Lung (tissue), 12 donors: ENCODE measurements around the gene BSN. TPM values are rescaled to one million over a fixed set of nuclear protein-coding genes. Genes with fewer than 3 reads are reported as not detected.

Source experiments
- ATAC-seq: fragments of 200-7000 bp; cut with Tn5 transposase; one replicate; pipeline ENCODE4 v1.9.1; 2020; ENCODE audit warnings: moderate number of reproducible peaks; ENCODE audit not compliant: insufficient read depth, low FRiP score
- DNase-seq, 3 donors: peaks; one replicate each; pipeline ENCODE4 v3.0.0-alpha.2; 2013 to 2017
- H3K27ac ChIP-seq, 2 donors: one replicate each; pipeline ENCODE4 v1.5.1; 2013; ENCODE audit warnings: mild to moderate bottlenecking in 2 of 2, moderate library complexity in 2 of 2, control low read depth in 1 of 2, inconsistent platforms in 1 of 2, low read depth in 1 of 2, low read length in 1 of 2
- H3K27me3 ChIP-seq, 3 donors: one replicate each; pipeline ENCODE4 v1.5.1; 2013; ENCODE audit warnings: low read length in 2 of 3; ENCODE audit not compliant: control insufficient read depth in 3 of 3, insufficient read depth in 3 of 3
- H3K36me3 ChIP-seq, 4 donors: one replicate each; pipeline ENCODE4 v1.5.1; 2013; ENCODE audit warnings: low read length in 4 of 4, mild to moderate bottlenecking in 1 of 4, moderate library complexity in 1 of 4; ENCODE audit not compliant: control insufficient read depth in 4 of 4, insufficient read depth in 4 of 4
- H3K4me1 ChIP-seq, 5 donors: one replicate each; pipeline ENCODE4 v1.5.1; 2013; ENCODE audit warnings: low read length in 5 of 5, mild to moderate bottlenecking in 2 of 5, moderate library complexity in 1 of 5; ENCODE audit not compliant: control insufficient read depth in 5 of 5, insufficient read depth in 5 of 5
- H3K4me3 ChIP-seq: one replicate; pipeline ENCODE4 v1.5.1; 2013; ENCODE audit warnings: mild to moderate bottlenecking, control low read depth, moderate library complexity
- H3K9ac ChIP-seq, 2 donors: one replicate each; pipeline ENCODE4 v1.5.1; 2013; ENCODE audit warnings: low read length in 2 of 2, control low read depth in 1 of 2; ENCODE audit not compliant: insufficient read depth in 1 of 2
- H3K9me3 ChIP-seq, 4 donors: one replicate each; pipeline ENCODE4 v1.5.1; 2013; ENCODE audit warnings: low read length in 3 of 4, mild to moderate bottlenecking in 1 of 4, moderate library complexity in 1 of 4; ENCODE audit not compliant: control insufficient read depth in 4 of 4, insufficient read depth in 3 of 4
- WGBS, 2 donors: extraction: QIAGEN DNeasy Blood & Tissue Kit; methylation state at CpG; one replicate each; pipeline ENCODE4 v1.1.7; 2013; 5-methylcytosine and 5-hydroxymethylcytosine counted together
- polyA plus RNA-seq, 2 donors: library from polyadenylated mRNA; stranded (reverse); fragments of 200-250 nt; gene quantifications; one replicate each; pipeline ENCODE4 v1.2.1, GENCODE V29; 2013
- total RNA-seq, 2 donors: library from RNA; depleted of rRNA in 1 of 2; stranded (reverse); fragments of >200 nt in 1 of 2; gene quantifications; one replicate each; pipeline ENCODE4 v1.2.1, GENCODE V29; 2014 to 2021
- TF ChIP-seq, protein P1 (sequence below): IDR thresholded peaks from 2 replicates; pipeline ENCODE4 v1.5.1; 2012; ENCODE audit warnings: mild to moderate bottlenecking; ENCODE audit errors: control extremely low read depth, extremely low read depth
- donor health status: control.
- donor health status: control.
- donor health status: Bipolar disorder and iron deficiency.
- donor health status: healthy.
- donor health status: DM: yes; HTN: yes; CAD: no.

BSN gene
- total and polyA plus RNA-seq, 4 donors = 0.09 to 0.71 (median 0.47) TPM

DNA sequence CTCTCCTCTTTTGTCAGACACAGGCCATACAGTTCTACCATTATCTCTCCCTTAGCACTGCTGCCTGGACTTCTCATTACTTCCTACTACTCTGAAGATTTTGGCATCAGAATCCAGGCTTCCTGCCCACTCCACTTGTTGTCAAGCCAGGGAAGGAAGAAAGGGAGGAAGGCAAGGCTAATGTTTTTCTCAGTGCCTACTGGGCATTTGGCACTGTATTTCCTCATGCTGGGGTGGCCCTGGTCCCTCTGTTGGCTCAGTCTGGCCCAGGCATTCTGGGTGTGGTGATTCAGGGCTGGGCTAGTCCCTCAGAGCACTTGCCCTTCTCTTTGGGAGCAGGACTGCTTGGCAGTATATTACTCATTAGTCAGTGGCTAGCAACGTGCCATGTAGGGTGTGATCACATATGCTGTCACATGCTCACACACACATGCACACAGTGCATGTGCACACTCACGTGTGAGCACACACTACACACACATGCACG, 52.9 kb downstream of the BSN start:
- TF ChIP-seq, protein P1, sequence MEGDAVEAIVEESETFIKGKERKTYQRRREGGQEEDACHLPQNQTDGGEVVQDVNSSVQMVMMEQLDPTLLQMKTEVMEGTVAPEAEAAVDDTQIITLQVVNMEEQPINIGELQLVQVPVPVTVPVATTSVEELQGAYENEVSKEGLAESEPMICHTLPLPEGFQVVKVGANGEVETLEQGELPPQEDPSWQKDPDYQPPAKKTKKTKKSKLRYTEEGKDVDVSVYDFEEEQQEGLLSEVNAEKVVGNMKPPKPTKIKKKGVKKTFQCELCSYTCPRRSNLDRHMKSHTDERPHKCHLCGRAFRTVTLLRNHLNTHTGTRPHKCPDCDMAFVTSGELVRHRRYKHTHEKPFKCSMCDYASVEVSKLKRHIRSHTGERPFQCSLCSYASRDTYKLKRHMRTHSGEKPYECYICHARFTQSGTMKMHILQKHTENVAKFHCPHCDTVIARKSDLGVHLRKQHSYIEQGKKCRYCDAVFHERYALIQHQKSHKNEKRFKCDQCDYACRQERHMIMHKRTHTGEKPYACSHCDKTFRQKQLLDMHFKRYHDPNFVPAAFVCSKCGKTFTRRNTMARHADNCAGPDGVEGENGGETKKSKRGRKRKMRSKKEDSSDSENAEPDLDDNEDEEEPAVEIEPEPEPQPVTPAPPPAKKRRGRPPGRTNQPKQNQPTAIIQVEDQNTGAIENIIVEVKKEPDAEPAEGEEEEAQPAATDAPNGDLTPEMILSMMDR = no peak
- H3K36me3 ChIP-seq = no peaks in the 10 kb centered on the region
- WGBS, 2 donors = 71 to 77% methylated on average over 3 of the region's 3 CpGs
- H3K9ac ChIP-seq = no peak overlapping the region
- ATAC-seq = no peak
- H3K27me3 ChIP-seq = no peaks in the 10 kb centered on the region
- no peak overlapping the region for H3K27ac ChIP-seq
- no peak overlapping the region for H3K4me3 ChIP-seq
- H3K4me1 ChIP-seq = peaks cover 0 to 5% (median 0%) of the 10 kb centered on the region in 5 donors
- peaks cover 0 to 2% (median 0%) of the 10 kb centered on the region in 4 donors for H3K9me3 ChIP-seq
- peak in 2 of 3 donors; percentile 6 to 18 for DNase-seq

DNA sequence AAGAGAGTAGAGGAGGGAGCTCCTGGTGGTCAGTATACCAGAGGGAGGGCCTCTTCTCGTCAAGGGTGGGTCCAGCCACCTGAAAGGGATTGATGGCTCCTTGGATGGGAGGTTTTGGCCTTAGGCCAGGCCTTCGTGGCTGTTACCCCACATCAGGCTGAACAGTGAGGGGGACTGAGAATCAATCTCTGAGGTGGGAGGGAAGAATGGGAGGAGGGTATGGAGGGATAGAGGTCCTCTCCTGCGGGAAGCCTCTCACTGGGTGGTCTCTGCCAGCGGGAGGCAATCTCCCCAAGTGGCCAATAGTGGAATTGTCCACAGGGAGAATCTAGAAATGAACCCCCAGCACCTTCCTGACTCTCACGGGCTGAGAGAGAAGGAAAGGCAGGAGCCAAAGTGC, 53.5 kb downstream of the BSN start:
- H3K27me3 ChIP-seq = no peaks in the 10 kb centered on the region
- H3K4me3 ChIP-seq = no peak overlapping the region
- peaks cover 0 to 2% (median 0%) of the 10 kb centered on the region in 4 donors for H3K9me3 ChIP-seq
- WGBS, 2 donors = 47 to 55% methylated on average over 5 of the region's 5 CpGs
- TF ChIP-seq, protein P1 = no peak
- no peak overlapping the region for H3K27ac ChIP-seq
- no peaks in the 10 kb centered on the region for H3K36me3 ChIP-seq
- ATAC-seq (no peak), DNase-seq (peak in 2 of 3 donors; percentile 6)
- peaks cover 0 to 5% (median 0%) of the 10 kb centered on the region in 5 donors for H3K4me1 ChIP-seq
- H3K9ac ChIP-seq = no peak overlapping the region

DNA sequence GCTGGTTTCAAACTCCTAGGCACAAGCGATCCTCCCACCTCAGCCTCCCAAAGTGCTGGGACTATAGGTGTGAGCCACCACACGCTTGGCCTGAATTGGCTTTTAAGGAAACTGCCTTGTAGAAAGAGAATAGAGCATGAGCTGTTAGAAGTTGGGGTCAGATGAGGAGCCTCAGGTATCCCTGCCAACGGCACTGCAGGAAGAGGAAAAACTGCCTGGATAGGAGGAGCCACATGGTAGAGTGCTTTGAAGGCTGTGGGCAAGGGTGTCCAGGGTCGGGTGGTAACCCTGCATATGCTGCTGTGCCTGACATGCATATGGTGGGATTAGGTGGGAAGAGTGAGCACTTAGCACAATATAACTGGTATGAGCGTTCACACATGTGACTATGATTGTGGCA, 55.0 kb downstream of the BSN start:
- Histone ChIP-seq H3K36me3 (no peaks in the 10 kb centered on the region), H3K27me3 (no peaks in the 10 kb centered on the region), H3K9ac (no peak overlapping the region), H3K27ac (no peak overlapping the region), H3K9me3 (peaks cover 0 to 2% (median 0%) of the 10 kb centered on the region in 4 donors), H3K4me1 (peaks cover 0 to 5% (median 0%) of the 10 kb centered on the region in 5 donors), H3K4me3 (no peak overlapping the region)
- no peak for DNase-seq
- TF ChIP-seq, protein P1 = no peak
- 88 to 89% methylated on average over 5 of the region's 5 CpGs for WGBS, 2 donors
- no peak for ATAC-seq

DNA sequence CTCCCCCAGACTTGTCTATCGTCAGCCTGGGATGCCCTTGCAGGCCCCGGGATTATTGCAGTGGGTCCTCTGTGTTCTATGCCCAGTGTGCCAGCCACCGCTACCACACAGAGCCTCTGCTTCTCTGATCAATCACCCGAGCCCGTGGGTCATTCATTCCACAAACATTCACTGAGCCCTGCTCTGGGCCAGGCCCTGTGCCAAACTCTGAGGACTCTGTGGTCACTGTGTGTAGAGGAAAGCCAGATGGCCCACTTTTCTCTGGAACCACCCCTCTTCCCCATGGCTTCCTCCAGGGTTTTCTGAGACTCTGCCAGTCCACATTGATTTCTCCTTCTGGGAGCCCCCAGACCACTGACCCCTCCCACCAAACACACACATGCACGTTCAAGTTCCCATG, 55.5 kb downstream of the BSN start:
- 76 to 85% methylated on average over 6 of the region's 6 CpGs for WGBS, 2 donors
- ATAC-seq (no peak), DNase-seq (peak; percentile 27 to 58 (median 44))
- H3K4me1 ChIP-seq = peaks cover 0 to 5% (median 0%) of the 10 kb centered on the region in 5 donors
- no peak overlapping the region for H3K4me3 ChIP-seq
- peaks cover 0 to 2% (median 0%) of the 10 kb centered on the region in 4 donors for H3K9me3 ChIP-seq
- no peak overlapping the region for H3K27ac ChIP-seq
- no peak overlapping the region for H3K9ac ChIP-seq
- TF ChIP-seq, protein P1 = no peak
- H3K36me3 ChIP-seq = no peaks in the 10 kb centered on the region
- no peaks in the 10 kb centered on the region for H3K27me3 ChIP-seq
